ENCODE measurements around the gene EPN1.

The EPN1 gene

GRCh38 chr19:55676889-55677505 is 2.0 kb downstream of the EPN1 start:
- DNase-seq (ENCODE audit: low read depth, low spot score), result no peak
- peak overlapping the region; percentile 94 for H3K27ac ChIP-seq

- no peak for DNase-seq (ENCODE audit: low read depth, low spot score)
- H3K27ac ChIP-seq, result peak overlapping the region; percentile 94
Measured at GRCh38 chr19:55677572-55678028, 2.6 kb downstream of the EPN1 start.

GRCh38 chr19:55678121-55678671 is 3.2 kb downstream of the EPN1 start:
- no peak for DNase-seq (ENCODE audit: low read depth, low spot score)
- peak overlapping the region; percentile 94 for H3K27ac ChIP-seq

- peak; percentile 46 for DNase-seq (ENCODE audit: low read depth, low spot score)
- H3K27ac ChIP-seq, result peak overlapping the region; percentile 94
Measured at GRCh38 chr19:55679343-55680257, 4.6 kb downstream of the EPN1 start.

- H3K27ac ChIP-seq, result peak overlapping the region; percentile 94
- no peak for DNase-seq (ENCODE audit: low read depth, low spot score)
Measured at GRCh38 chr19:55680339-55681130, 5.5 kb downstream of the EPN1 start.

GRCh38 chr19:55681131-55682092 is 6.4 kb downstream of the EPN1 start:
- DNase-seq (ENCODE audit: low read depth, low spot score), result no peak
- H3K27ac ChIP-seq, result no peak overlapping the region

- no peak for DNase-seq (ENCODE audit: low read depth, low spot score)
- H3K27ac ChIP-seq, result no peak overlapping the region
Measured at GRCh38 chr19:55683449-55684261, 8.6 kb downstream of the EPN1 start.

- no peak overlapping the region for H3K27ac ChIP-seq
- no peak for DNase-seq (ENCODE audit: low read depth, low spot score)
Measured at GRCh38 chr19:55684946-55685681, 10.1 kb downstream of the EPN1 start.

- no peak overlapping the region for H3K27ac ChIP-seq
Measured at GRCh38 chr19:55685776-55686175, 10.8 kb downstream of the EPN1 start.

GRCh38 chr19:55686311-55687050 is 11.5 kb downstream of the EPN1 start:
- no peak for DNase-seq (ENCODE audit: low read depth, low spot score)
- no peak overlapping the region for H3K27ac ChIP-seq

More at GRCh38 chr19:55685776-55686175, 10.8 kb downstream of the EPN1 start:
- no peak for DNase-seq (ENCODE audit: low read depth, low spot score)

- no peak overlapping the region for H3K27ac ChIP-seq
- no peak for DNase-seq (ENCODE audit: low read depth, low spot score)
Measured at GRCh38 chr19:55687281-55688201, 12.5 kb downstream of the EPN1 start.

- no peak overlapping the region for H3K27ac ChIP-seq
- no peak for DNase-seq (ENCODE audit: low read depth, low spot score)
Measured at GRCh38 chr19:55688422-55689218, 13.6 kb downstream of the EPN1 start.

- no peak for DNase-seq (ENCODE audit: low read depth, low spot score)
- H3K27ac ChIP-seq, result no peak overlapping the region
Measured at GRCh38 chr19:55689411-55690108, 14.5 kb downstream of the EPN1 start.

GRCh38 chr19:55690109-55690768 is 15.2 kb downstream of the EPN1 start:
- H3K27ac ChIP-seq, result no peak overlapping the region
- DNase-seq (ENCODE audit: low read depth, low spot score), result no peak

Measured in epithelial cell of prostate (primary cell).